GM19467 (cell line): ENCODE results near the gene CGRRF1.

Experiments used
- ATAC-seq: cut with Tn5 transposase; IDR thresholded peaks from one replicate; pipeline ENCODE4 v1.9.1; 2021; ENCODE audit warnings: mild to moderate bottlenecking, moderate library complexity; ENCODE audit not compliant: unreplicated experiment

CGRRF1 gene

DNA sequence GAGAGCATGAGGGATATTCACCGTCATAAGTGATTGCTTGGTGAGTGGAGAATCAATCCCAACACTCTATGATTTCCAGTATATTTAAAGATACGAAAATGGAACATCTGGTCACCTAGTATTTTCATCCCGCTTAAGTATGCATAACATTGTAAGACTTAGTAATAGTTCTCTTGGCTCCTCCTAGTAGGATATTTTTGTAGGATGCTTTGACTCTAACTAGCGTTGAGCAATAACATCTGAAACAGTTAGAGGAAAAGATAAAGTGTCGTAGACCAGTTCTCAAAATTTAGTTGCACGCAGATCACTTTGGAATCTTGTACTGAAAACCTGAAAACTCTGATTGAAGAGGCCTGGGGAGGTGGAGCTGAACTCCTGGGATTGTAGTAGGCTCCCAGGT is 64.8 kb downstream of the CGRRF1 start:
- ATAC-seq = no peak

DNA sequence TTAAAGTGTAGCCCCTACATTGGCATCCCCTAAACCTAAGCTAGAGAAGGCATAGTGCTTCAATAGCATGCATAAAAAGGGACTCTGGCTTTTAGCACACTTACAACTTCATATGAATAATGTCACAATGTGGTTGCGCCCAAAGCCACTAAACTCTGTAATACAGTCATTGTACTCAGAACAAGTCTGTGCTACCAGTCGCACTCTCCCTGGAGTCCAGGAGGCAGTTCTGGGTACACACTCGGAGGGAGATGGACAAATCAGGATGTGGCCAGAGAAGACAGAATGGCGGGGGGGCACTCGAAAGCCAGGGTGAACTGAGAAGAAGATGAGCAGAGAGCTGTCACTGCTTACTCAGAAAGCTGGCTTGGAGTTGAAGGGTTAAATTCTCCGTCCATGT is 67.8 kb downstream of the CGRRF1 start:
- ATAC-seq = no peak

- ATAC-seq = no peak
Measured at GRCh38 chr14:54577977-54578376, 68.3 kb downstream of the CGRRF1 start.

- ATAC-seq = no peak
Measured at GRCh38 chr14:54579621-54580020, 69.9 kb downstream of the CGRRF1 start.

- ATAC-seq = no peak
Measured at GRCh38 chr14:54580933-54581332, 71.2 kb downstream of the CGRRF1 start.

- ATAC-seq = no peak
Measured at GRCh38 chr14:54582334-54582733, 72.6 kb downstream of the CGRRF1 start.

- ATAC-seq = no peak
Measured at GRCh38 chr14:54584097-54584496, 74.4 kb downstream of the CGRRF1 start.

GRCh38 chr14:54585214-54585613 is 75.5 kb downstream of the CGRRF1 start:
- ATAC-seq = no peak
